Measurements from ENCODE around the gene FOXO6. TPM values are rescaled to one million over a fixed set of nuclear protein-coding genes. Genes with fewer than 3 reads are reported as not detected.

FOXO6 gene
- total RNA-seq, 2 donors from 2014 or later = 0.11 to 0.26 TPM

- no peaks in the 10 kb centered on the region for H3K4me1 Mint-ChIP-seq
- ATAC-seq (replicated peaks) = no peak
- H3K36me3 Mint-ChIP-seq (ENCODE audit: low read depth) = no peaks in the 10 kb centered on the region
- H3K9me3 Mint-ChIP-seq = no peaks in the 10 kb centered on the region
- no peak overlapping the region for H3K4me3 Mint-ChIP-seq
- H3K27ac Mint-ChIP-seq = no peak overlapping the region
- H3K27me3 Mint-ChIP-seq = peaks cover 13% of the 10 kb centered on the region
Observed at GRCh38 chr1:41417746-41418145, 56.5 kb downstream of the FOXO6 start.

GRCh38 chr1:41418857-41419583 lies 57.8 kb downstream of the FOXO6 start:
- Mint-ChIP-seq H3K9me3 (no peaks in the 10 kb centered on the region), H3K27ac (no peak overlapping the region), H3K4me1 (no peaks in the 10 kb centered on the region), H3K27me3 (peaks cover 13% of the 10 kb centered on the region), H3K4me3 (no peak overlapping the region), H3K36me3 (ENCODE audit: low read depth) (no peaks in the 10 kb centered on the region)
- ATAC-seq (replicated peaks) = no peak

- H3K36me3 Mint-ChIP-seq (ENCODE audit: low read depth) = no peaks in the 10 kb centered on the region
- peaks cover 13% of the 10 kb centered on the region for H3K27me3 Mint-ChIP-seq
- H3K9me3 Mint-ChIP-seq = no peaks in the 10 kb centered on the region
- H3K27ac Mint-ChIP-seq = no peak overlapping the region
- no peaks in the 10 kb centered on the region for H3K4me1 Mint-ChIP-seq
- H3K4me3 Mint-ChIP-seq = no peak overlapping the region
- no peak for ATAC-seq (replicated peaks)
Observed at GRCh38 chr1:41419584-41420295, 58.5 kb downstream of the FOXO6 start.

GRCh38 chr1:41420351-41420750 lies 59.1 kb downstream of the FOXO6 start:
- Mint-ChIP-seq H3K27ac (no peak overlapping the region), H3K4me1 (no peaks in the 10 kb centered on the region), H3K36me3 (ENCODE audit: low read depth) (no peaks in the 10 kb centered on the region), H3K27me3 (peaks cover 13% of the 10 kb centered on the region), H3K9me3 (no peaks in the 10 kb centered on the region), H3K4me3 (no peak overlapping the region)
- no peak for ATAC-seq (replicated peaks)

GRCh38 chr1:41420860-41421259 lies 59.6 kb downstream of the FOXO6 start:
- H3K36me3 Mint-ChIP-seq (ENCODE audit: low read depth) = no peaks in the 10 kb centered on the region
- no peaks in the 10 kb centered on the region for H3K4me1 Mint-ChIP-seq
- peaks cover 13% of the 10 kb centered on the region for H3K27me3 Mint-ChIP-seq
- no peaks in the 10 kb centered on the region for H3K9me3 Mint-ChIP-seq
- ATAC-seq (replicated peaks) = no peak
- H3K27ac Mint-ChIP-seq = no peak overlapping the region
- H3K4me3 Mint-ChIP-seq = no peak overlapping the region

GRCh38 chr1:41422306-41422705 lies 61.1 kb downstream of the FOXO6 start:
- ATAC-seq (replicated peaks) = no peak
- H3K4me1 Mint-ChIP-seq = no peaks in the 10 kb centered on the region
- no peak overlapping the region for H3K4me3 Mint-ChIP-seq
- H3K9me3 Mint-ChIP-seq = no peaks in the 10 kb centered on the region
- no peaks in the 10 kb centered on the region for H3K36me3 Mint-ChIP-seq (ENCODE audit: low read depth)
- no peak overlapping the region for H3K27ac Mint-ChIP-seq
- H3K27me3 Mint-ChIP-seq = peaks cover 10% of the 10 kb centered on the region

- H3K36me3 Mint-ChIP-seq (ENCODE audit: low read depth) = no peaks in the 10 kb centered on the region
- no peak for ATAC-seq (replicated peaks)
- no peaks in the 10 kb centered on the region for H3K9me3 Mint-ChIP-seq
- H3K4me1 Mint-ChIP-seq = no peaks in the 10 kb centered on the region
- peaks cover 8% of the 10 kb centered on the region for H3K27me3 Mint-ChIP-seq
- H3K27ac Mint-ChIP-seq = no peak overlapping the region
- H3K4me3 Mint-ChIP-seq = no peak overlapping the region
Observed at GRCh38 chr1:41423511-41424191, 62.4 kb downstream of the FOXO6 start.

- Mint-ChIP-seq H3K4me3 (no peak overlapping the region), H3K36me3 (ENCODE audit: low read depth) (no peaks in the 10 kb centered on the region), H3K9me3 (no peaks in the 10 kb centered on the region), H3K27me3 (peaks cover 5% of the 10 kb centered on the region), H3K4me1 (no peaks in the 10 kb centered on the region), H3K27ac (no peak overlapping the region)
- ATAC-seq (replicated peaks) = no peak
Observed at GRCh38 chr1:41424581-41425118, 63.4 kb downstream of the FOXO6 start.

- ATAC-seq (replicated peaks) = no peak
- H3K27ac Mint-ChIP-seq = no peak overlapping the region
- H3K9me3 Mint-ChIP-seq = no peaks in the 10 kb centered on the region
- H3K27me3 Mint-ChIP-seq = peaks cover 5% of the 10 kb centered on the region
- H3K36me3 Mint-ChIP-seq (ENCODE audit: low read depth) = no peaks in the 10 kb centered on the region
- H3K4me3 Mint-ChIP-seq = no peak overlapping the region
- H3K4me1 Mint-ChIP-seq = no peaks in the 10 kb centered on the region
Observed at GRCh38 chr1:41425369-41425768, 64.1 kb downstream of the FOXO6 start.

- no peak for ATAC-seq (replicated peaks)
- Mint-ChIP-seq H3K27ac (no peak overlapping the region), H3K9me3 (no peaks in the 10 kb centered on the region), H3K4me3 (no peak overlapping the region), H3K27me3 (peaks cover 5% of the 10 kb centered on the region), H3K4me1 (no peaks in the 10 kb centered on the region), H3K36me3 (ENCODE audit: low read depth) (no peaks in the 10 kb centered on the region)
Observed at GRCh38 chr1:41426201-41426890, 65.1 kb downstream of the FOXO6 start.

GRCh38 chr1:41427122-41427913 lies 66.1 kb downstream of the FOXO6 start:
- Mint-ChIP-seq H3K36me3 (ENCODE audit: low read depth) (no peaks in the 10 kb centered on the region), H3K4me1 (no peaks in the 10 kb centered on the region), H3K27ac (no peak overlapping the region), H3K9me3 (no peaks in the 10 kb centered on the region), H3K4me3 (no peak overlapping the region), H3K27me3 (peaks cover 5% of the 10 kb centered on the region)
- no peak for ATAC-seq (replicated peaks)

GRCh38 chr1:41427916-41428737 lies 66.9 kb downstream of the FOXO6 start:
- Mint-ChIP-seq H3K27me3 (peaks cover 9% of the 10 kb centered on the region), H3K27ac (no peak overlapping the region), H3K4me3 (no peak overlapping the region), H3K9me3 (no peaks in the 10 kb centered on the region), H3K36me3 (ENCODE audit: low read depth) (no peaks in the 10 kb centered on the region), H3K4me1 (no peaks in the 10 kb centered on the region)
- no peak for ATAC-seq (replicated peaks)

Measured in activated T-helper 17 cell treated with anti-CD3 and anti-CD28 coated beads, Interleukin-2, amount 50 U/mL, for 72 hours (primary cell).